ENCODE results near the gene CHMP6. TPM values are rescaled to one million over a fixed set of nuclear protein-coding genes. Genes with fewer than 3 reads are reported as not detected.

Gene CHMP6
- polyA plus RNA-seq, 1 donor from 2014 or later, result 35.1 TPM

DNA sequence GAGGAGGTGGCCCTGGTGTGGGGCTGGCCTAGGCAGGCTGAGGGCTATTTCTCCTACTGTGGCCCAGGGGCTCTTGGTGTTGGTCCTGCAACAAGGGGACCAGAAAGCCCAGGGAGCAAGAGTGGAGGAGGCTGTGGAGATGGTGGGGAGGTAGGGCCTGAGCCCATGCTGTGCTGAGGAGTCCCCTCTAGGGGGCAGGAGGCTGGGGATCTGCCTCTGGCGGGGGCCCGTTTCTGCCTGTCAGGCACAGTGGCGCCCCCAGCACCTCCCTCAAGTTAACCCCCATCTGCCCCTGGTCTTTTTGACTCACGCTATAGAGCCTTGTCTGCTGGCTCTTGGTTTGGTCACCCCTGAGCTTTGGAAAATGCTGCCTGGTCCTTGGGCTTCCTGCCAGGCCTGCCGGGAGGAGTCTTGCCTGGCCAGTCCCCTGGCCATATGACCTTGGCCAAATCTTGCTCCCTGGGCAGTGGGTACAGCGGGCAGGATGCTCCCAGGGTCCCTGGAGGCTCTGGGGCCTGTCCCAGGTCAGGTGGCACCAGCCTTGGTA, 49.2 kb downstream of the CHMP6 start:
- H3K27me3 ChIP-seq (ENCODE audit: insufficient read depth, low read depth, low read length), result no peaks in the 10 kb centered on the region
- H3K4me2 ChIP-seq (ENCODE audit: low read length), result no peak overlapping the region
- no peaks in the 10 kb centered on the region for H3F3A ChIP-seq (ENCODE audit: insufficient read depth, low read length, poor library complexity, severe bottlenecking)
- H2AFZ ChIP-seq (ENCODE audit: low read depth, low read length), result no peak overlapping the region
- no peak overlapping the region for H3K4me3 ChIP-seq (ENCODE audit: low read length)
- no peaks in the 10 kb centered on the region for H3K9me2 ChIP-seq (ENCODE audit: insufficient read depth, low read length)
- H3K36me3 ChIP-seq (ENCODE audit: insufficient read depth, low read length), result no peaks in the 10 kb centered on the region
- no peak overlapping the region for H3K27ac ChIP-seq (ENCODE audit: low read length)
- no peak overlapping the region for H3K9ac ChIP-seq (ENCODE audit: low read length)
- TF ChIP-seq EP300 (conservative IDR thresholded peaks at IDR 0.05; ENCODE audit: poor library complexity, severe bottlenecking) (no peak), TAF1 (IDR thresholded peaks at IDR 0.05; ENCODE audit: low read depth) (no peak), REST (IDR thresholded peaks at IDR 0.05; ENCODE audit: borderline replicate concordance) (no peak), SMC3 (conservative IDR thresholded peaks at IDR 0.05; ENCODE audit: poor library complexity) (no peak), EZH2 (IDR thresholded peaks at IDR 0.05; ENCODE audit: borderline replicate concordance, insufficient read depth, low read length, poor library complexity, severe bottlenecking) (no peak), POLR2AphosphoS5 (IDR thresholded peaks at IDR 0.05) (no peak), MXI1 (conservative IDR thresholded peaks at IDR 0.05; ENCODE audit: poor library complexity, severe bottlenecking) (no peak), RAD21 (conservative IDR thresholded peaks at IDR 0.05) (no peak), CTCF (IDR thresholded peaks at IDR 0.05; ENCODE audit: poor library complexity, severe bottlenecking) (no peak)
- H3K79me2 ChIP-seq (replicated peaks; ENCODE audit: insufficient read depth, low read length), result peaks cover 89% of the 10 kb centered on the region
- H4K20me1 ChIP-seq (ENCODE audit: insufficient read depth), result no peaks in the 10 kb centered on the region
- H3K9me3 ChIP-seq (ENCODE audit: low read length), result no peaks in the 10 kb centered on the region

DNA sequence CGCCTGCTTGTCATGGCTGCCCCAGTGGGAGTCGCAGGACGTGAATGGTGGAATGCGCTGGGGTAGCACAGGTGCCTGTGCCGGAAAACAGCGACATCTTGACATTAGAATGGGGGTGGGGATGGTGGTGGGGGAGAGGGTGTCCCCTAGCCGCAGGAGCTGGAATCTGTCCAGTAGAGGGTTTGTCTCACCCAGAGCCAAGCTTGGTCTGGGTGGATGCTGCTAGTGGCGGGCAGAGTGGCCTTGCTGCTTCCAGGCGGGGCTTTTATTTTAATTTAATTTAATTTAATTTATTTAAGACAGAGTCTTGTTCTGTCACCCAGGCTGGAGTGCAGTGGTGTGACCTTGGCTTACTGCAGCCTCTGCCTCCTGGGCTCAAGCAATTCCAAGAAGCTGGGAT, 51.0 kb downstream of the CHMP6 start:
- Histone ChIP-seq H2AFZ (ENCODE audit: low read depth, low read length) (no peak overlapping the region), H3K4me2 (ENCODE audit: low read length) (no peak overlapping the region), H3K9ac (ENCODE audit: low read length) (no peak overlapping the region), H3K9me2 (ENCODE audit: insufficient read depth, low read length) (no peaks in the 10 kb centered on the region), H3K9me3 (ENCODE audit: low read length) (no peaks in the 10 kb centered on the region), H3K27me3 (ENCODE audit: insufficient read depth, low read depth, low read length) (no peaks in the 10 kb centered on the region), H3K27ac (ENCODE audit: low read length) (no peak overlapping the region), H3K36me3 (ENCODE audit: insufficient read depth, low read length) (no peaks in the 10 kb centered on the region), H3K79me2 (replicated peaks; ENCODE audit: insufficient read depth, low read length) (peaks cover 72% of the 10 kb centered on the region), H3F3A (ENCODE audit: insufficient read depth, low read length, poor library complexity, severe bottlenecking) (no peaks in the 10 kb centered on the region), H3K4me3 (ENCODE audit: low read length) (no peak overlapping the region), H4K20me1 (ENCODE audit: insufficient read depth) (no peaks in the 10 kb centered on the region)
- TF ChIP-seq RAD21 (conservative IDR thresholded peaks at IDR 0.05) (no peak), TAF1 (IDR thresholded peaks at IDR 0.05; ENCODE audit: low read depth) (no peak), EZH2 (IDR thresholded peaks at IDR 0.05; ENCODE audit: borderline replicate concordance, insufficient read depth, low read length, poor library complexity, severe bottlenecking) (no peak)

Data from neural cell (in vitro differentiated cells).